22Rv1 (cell line): ENCODE results near the gene SESTD1.

Source experiments
- H3K27ac ChIP-seq: fragments of 450-650 bp; 2 replicates; pipeline ENCODE4 v1.5.1; 2017
- ZFX ChIP-seq: fragments of 450-650 bp; IDR thresholded peaks from 2 replicates; pipeline ENCODE4 v1.6.1; 2017; ENCODE audit warnings: antibody characterized with exemption, borderline replicate concordance
- TF ChIP-seq, protein P1 (sequence below): fragments of 450-650 bp; IDR thresholded peaks from 2 replicates; pipeline ENCODE4 v1.5.1; 2017; ENCODE audit warnings: mild to moderate bottlenecking

The SESTD1 gene

DNA sequence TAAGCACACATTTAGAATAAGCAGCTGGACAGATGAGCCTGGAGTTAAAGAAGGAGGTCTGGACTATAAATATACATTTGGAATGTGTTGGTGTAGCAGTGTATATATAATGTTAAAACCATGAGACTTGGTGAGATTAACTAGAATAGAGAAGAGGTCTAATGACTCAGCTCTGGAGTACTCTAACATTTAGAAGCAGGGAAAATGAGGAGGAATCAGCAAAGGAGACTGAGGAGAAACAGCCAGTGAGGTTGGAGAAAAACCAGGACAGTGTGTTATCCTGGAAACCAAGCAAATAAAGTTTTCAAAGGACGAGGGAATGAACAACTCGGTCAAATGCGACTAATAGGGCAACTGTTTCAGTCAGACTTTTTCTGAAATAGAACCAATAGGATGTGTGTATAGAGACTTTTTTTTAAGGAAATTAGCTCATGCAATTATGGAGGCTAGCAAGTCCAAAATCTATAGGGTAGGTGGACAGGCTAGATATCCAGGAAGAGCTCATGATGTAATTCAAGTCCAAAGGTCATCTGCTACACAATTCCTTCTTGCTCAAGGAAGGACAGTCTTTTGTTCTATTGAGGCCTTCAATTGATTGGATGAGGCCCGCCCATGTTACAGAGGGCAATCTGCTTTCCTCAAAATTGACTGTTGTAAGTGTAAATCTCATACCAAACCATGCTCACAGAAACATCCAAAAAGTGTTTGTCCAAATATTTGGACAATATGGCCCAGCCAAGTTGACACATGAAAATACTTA lies 10.8 kb upstream of the SESTD1 start:
- H3K27ac ChIP-seq = no peak overlapping the region
- no peak for TF ChIP-seq ZFX
- TF ChIP-seq, protein P1, sequence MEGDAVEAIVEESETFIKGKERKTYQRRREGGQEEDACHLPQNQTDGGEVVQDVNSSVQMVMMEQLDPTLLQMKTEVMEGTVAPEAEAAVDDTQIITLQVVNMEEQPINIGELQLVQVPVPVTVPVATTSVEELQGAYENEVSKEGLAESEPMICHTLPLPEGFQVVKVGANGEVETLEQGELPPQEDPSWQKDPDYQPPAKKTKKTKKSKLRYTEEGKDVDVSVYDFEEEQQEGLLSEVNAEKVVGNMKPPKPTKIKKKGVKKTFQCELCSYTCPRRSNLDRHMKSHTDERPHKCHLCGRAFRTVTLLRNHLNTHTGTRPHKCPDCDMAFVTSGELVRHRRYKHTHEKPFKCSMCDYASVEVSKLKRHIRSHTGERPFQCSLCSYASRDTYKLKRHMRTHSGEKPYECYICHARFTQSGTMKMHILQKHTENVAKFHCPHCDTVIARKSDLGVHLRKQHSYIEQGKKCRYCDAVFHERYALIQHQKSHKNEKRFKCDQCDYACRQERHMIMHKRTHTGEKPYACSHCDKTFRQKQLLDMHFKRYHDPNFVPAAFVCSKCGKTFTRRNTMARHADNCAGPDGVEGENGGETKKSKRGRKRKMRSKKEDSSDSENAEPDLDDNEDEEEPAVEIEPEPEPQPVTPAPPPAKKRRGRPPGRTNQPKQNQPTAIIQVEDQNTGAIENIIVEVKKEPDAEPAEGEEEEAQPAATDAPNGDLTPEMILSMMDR = no peak

DNA sequence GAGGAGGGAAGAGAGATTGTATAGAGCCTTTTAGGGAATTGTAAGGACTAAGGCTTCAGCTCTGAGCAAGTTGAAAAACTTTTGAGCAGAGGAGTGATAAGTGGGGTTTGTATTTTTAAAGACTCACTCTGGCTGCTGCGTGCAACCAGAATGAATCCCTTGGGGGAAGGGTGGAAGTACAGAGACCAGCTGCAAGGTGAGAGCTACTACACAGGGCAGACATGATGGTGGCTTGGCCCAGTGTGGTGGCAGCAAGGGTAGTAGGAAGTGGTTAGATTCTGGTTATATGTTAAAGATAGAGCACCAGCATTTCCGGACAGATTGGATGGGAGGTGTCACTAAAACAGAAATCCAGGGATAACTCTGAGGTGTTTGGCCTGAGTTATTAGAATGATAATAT lies 10.1 kb upstream of the SESTD1 start:
- TF ChIP-seq, protein P1 = no peak
- no peak for TF ChIP-seq ZFX
- H3K27ac ChIP-seq = no peak overlapping the region

DNA sequence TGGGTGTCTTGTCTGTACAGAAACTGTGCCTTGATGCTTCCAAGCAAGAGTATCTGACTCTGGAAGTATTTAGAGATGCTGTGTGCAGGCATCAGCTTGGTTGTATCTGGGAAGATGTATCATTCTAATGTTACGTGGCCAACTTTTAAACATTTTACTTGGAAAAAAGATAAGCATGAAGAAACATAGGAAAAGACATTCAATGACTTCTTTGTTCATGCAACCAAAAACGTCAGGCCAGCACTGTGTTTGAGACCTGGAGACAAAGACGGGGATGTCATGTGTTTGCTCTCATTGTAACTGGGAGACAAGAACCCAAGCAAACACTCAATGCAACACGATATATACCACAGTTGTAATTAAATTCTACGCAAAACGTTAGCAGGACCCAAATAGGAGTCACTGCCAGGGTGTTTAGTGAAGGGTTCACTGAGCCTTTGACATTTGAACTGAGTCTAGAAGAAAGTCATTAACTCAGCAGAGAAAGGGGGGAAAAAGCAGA lies 8.9 kb upstream of the SESTD1 start:
- TF ChIP-seq, protein P1 = no peak
- no peak for TF ChIP-seq ZFX
- 0 out of 2 replicates have a peak overlapping the region, but pooled peaks have one; percentile 56 for H3K27ac ChIP-seq

DNA sequence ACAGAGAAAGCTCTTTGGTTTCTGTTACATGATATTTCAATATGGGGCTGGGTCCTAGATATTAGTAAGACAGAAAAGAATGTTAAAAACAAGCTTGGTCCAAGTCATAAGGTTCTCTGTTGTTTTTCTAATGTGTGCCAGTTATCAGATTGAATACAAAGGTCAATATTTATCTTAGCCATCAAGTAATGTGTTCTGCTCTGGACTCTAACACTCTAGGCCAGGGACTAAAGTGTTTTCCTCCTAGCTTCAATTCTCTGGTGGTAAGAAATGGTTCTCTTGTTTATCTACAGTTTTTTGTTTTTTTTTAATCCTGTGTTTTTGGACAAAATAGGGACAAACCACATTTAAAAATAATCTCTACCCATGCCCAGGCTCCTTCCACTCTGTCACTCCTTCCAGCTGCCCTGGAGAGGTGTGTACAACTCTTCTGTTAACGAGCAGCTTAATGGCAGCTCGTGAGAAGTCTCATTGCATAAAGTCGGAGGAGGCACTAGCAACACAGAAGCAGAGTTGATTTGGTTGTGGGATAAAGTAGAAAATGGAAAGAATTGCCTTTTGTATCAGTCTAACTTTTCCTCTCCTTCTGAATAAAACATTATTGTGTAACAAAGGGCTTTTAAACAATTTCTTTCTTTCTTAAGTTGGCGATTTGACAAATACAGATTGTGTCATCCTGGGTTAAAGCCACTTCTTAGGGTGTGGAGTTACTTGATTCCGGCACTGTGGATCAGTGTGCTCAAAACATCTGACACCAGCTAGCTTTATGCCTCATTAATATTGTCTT lies 8.0 kb upstream of the SESTD1 start:
- TF ChIP-seq ZFX = no peak
- TF ChIP-seq, protein P1 = no peak
- H3K27ac ChIP-seq = peak overlapping the region; percentile 56

DNA sequence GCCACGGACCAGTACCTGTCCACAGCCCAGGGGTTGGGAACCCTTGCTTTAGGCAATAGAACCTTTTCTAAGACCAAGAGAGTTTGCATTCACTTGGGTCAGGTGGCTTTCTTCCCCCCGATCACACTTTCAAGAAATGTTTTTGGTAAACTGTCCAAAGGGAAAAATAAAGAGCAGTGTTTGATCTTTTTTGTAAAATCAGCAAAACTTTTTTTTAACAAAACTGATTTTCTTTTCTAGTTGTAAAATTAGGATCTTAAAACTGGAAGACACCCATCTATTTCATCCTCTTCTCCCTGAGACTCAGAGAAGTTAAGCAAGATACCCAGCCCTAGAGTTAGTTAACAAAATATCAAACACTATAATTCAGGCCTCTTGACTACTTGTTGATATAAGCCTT lies 6.1 kb upstream of the SESTD1 start:
- H3K27ac ChIP-seq = no peak overlapping the region
- TF ChIP-seq, protein P1 = no peak
- no peak for TF ChIP-seq ZFX

DNA sequence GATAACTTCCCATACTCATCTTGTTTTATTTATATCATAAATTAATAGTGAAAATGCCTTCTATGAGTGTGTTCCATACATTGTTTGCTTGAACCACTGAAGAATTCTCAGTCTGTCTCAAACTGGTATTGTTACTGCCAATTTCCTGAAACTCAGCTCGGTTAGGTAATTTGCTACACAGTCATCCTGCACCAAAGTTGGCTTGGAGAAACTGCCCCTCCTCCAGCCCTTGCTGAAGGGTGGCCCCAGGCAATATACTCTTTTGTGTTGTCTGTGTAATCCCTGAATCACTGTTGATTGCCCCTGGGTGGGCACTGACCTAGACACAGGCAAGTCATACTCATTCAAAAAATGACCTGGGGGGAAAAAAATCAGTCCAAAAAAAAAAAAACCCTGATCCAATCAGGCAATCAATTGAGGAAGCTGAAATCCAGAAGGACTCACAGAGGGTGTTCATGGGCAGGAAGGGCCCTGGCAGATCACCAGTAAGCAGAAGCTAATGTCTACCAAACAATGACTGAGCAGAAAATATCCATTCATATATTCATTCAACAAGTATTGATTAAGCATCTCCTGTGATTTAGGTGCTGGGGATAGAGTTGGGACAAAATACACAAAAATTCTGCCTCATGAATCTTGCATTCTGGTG lies 3.8 kb upstream of the SESTD1 start:
- no peak overlapping the region for H3K27ac ChIP-seq
- TF ChIP-seq ZFX = no peak
- TF ChIP-seq, protein P1 = no peak

DNA sequence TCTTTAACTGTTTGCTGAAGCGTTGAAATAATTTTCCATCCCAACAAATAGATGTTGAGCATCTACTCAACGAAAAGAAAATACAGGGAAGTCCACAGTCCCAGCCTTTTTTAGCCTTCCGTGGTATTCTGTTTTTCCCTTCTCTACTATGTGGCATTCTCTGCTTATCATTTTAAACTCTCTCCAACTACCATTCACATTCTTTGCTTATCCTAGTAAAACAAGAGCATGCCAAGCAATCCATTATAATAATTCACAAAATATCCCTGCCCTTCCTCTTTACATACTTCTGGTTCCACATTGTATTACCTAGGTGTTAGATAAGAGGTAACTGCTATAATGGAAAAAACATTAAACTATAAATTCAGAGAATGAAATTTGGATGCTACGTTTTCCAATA lies 1.6 kb upstream of the SESTD1 start:
- TF ChIP-seq, protein P1 = no peak
- no peak for TF ChIP-seq ZFX
- no peak overlapping the region for H3K27ac ChIP-seq
